HG03095 (cell line): ENCODE results near the gene ELF1.

Source experiments
- ATAC-seq: cut with Tn5 transposase; IDR thresholded peaks from one replicate; pipeline ENCODE4 v1.9.1; 2021; ENCODE audit warnings: moderate library complexity; ENCODE audit not compliant: unreplicated experiment

Gene ELF1

DNA sequence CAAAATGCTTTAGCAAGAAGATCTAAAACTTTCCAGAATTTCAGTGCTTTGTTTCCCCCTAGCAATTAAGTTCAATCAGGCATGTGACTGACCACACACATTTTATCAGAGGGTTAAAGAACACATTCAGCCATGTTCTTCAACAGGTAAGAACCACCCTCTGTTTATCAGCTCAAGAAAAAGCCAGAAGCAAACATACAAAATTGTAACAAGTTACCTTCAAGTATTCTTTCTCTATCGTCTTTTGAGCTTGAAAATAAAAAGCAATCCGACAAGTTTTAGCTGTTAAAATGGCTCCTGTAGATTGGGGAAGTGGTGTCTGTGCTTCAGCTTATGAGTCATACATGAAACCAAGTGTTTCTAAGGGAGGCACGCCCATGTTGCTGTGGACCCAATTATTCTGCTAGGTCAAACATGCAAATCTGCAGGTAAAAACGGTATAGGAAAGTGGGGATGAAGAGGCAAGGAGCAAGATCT lies at the start of gene ELF1:
TSS of gene ELF1 (minus strand) at position 306 of the 477 bp plus-strand sequence. CDS start 37,262 bp downstream, outside the sequence.
- ATAC-seq = peak; percentile 85

DNA sequence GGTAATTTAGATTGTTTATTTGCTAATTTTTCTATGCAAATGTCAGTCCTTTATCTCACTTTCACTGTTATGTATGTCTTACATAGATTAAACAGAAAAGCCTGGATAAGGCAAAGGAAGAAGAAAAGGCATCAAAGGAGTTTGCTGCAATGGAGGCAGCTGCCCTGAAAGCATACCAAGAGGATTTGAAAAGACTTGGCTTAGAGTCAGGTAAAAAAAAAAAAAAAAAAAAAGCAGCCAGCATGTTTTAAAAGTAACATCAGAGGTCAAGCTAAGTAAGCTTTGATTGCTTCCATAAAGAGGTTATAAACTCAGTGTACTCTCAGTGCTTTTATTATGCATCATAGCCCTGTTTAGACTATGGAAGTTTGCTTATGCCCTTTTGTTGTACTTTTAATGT lies 46.0 kb upstream of the ELF1 start:
- ATAC-seq = no peak

DNA sequence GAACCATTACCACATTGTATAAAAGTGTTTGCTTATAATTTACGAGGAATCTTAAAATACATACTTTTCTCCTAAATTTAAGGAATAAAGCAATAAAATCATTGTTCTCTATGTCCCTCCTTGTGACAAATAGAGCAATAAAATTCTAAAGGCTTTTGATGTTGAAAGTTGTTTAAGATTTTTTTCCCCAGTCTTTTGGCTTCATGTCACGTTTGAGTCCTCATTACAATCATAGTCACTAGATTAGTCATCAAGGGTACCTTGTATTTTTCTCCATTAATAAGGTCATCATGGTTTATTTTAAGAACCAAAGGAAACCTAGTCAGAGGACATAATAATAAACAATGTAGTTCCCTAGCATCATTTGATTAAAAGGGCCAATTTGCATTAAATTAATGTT lies 45.4 kb upstream of the ELF1 start:
- ATAC-seq = no peak

DNA sequence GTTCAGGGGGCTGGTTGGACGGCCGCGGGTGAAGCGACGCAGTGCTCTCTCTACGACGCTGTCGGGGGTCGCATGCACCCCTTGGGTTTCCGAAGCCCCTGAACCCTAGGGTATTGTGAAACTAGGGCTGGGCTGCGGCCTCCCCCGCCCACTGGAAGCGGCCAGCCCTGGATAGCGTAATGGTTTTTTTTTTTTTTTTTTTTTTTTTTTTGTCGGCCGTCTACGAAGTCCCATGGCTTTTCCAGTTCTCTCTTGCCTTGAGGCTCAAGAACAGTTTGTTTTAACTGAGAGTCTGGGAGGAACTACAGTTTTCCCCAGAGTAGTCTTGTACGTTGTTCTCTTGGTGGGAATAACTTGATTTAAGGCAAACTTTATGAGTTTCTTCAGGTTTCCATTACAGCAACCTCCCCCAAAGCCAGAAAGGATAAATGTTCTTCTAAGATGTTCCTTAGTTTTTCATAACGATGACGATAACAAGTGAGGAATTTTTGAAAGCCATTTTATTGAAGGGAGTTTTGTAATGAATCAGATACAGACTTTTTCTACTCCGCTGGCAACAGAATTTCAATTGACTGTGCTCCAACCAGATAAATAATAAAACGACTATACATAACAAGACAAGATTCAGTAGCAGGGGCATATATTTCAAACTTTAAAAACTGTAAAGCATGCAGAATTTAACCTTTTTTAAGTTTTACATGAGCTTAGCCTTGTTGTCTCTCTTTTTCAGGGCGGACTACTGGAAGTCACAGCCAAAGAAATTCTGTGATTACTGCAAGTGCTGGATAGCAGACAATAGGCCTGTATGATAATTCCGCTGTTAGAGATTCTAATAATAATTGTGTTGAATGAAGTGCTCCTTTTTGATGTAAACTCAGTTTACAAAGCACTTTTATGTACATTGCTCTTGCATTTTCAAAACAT lies 43.1 kb upstream of the ELF1 start:
- peak; percentile 28 for ATAC-seq

DNA sequence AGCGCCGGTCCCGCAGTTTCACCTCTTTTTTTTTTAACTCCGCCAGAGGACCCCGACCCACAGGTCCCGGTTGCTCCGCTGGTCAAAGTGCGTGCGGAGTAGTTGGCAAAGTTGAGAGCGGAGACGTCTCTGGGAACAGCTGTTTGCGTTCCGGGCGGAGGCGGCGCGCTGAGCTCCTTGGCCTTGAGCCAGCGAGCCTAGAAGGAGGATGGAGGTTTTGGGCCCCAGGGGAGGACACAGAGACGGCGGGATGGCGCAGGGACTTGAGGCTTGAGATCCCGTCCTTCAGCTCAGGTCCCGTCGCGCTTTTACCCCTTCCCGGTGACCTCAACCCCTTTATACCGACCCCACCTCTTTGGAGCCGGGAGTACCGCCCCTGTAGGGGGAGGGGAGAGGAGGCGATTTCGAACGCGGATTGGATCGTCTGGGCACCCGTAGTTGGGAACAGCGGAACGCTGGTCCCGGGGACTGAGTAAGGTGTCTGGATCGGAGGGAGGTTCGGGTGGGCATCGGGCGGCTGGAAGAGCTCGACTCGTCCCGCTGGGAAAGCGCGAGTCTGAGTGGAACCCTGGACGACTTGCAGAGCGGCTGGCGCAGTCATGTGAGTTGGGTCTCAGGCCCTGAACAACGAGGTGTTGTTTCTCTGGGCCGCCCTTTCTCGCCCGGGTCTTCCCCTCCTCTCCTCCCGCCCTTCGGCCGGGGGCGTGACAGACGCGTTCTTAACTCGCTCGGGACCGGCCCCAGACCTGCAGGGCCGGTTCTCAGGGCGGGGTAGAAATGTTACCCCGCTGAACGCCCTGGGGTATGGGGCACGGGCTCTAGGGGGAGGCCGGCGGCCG lies 42.2 kb upstream of the ELF1 start, which contains the start of gene WBP4:
TSS of gene WBP4 (plus strand) at position 435 of the 839 bp plus-strand sequence. CDS start at position 600, 165 bp downstream.
- peak; percentile 70 for ATAC-seq

DNA sequence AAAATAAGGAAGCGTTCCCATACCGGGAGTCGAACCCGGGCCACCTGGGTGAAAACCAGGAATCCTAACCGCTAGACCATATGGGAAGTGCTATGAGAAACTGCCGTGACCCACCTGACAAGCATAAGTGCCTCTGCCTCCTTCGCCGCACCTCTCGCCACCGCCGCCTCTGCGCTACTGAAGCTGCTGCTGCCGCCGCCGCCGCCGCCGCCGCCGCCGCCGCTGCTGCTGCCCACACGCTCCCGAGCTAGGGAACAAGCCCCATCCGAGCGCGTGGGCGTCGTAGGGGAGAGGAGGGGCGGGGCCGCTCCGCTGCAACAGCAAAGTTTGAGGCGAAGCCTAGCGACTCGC lies 41.6 kb upstream of the ELF1 start:
- ATAC-seq = peak; percentile 20

DNA sequence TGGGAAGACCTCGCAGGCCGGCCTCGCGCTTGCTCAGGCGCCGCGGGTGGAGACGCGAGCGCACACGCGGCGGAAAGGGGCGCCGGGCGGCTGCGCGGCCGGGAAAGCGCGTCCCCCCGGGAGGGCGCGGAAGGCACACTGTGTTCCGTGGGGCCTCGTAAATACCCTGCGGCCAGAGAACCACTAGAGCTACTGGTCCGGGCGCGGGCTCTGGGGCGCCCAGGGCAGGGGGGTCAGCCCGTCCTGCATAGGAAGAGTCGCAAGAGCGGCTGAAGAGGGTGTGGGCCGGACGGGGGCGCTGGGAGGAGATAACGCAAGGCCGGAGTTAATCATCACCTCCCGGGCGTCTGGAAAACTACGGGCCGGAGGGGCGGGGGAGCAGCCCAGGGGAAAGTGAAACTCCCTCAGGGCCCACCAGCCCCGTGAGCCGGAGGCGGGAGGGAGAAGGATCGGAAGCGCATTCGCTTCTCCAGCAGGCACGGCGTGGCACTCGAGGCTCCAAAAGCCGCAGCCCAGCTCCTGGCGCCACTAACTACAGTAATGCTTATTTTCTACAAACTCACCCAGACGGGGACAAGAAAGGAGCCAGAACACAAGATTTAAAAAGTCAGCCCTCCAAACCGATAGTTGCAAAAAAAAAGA lies 41.1 kb upstream of the ELF1 start:
- peak; percentile 43 for ATAC-seq

DNA sequence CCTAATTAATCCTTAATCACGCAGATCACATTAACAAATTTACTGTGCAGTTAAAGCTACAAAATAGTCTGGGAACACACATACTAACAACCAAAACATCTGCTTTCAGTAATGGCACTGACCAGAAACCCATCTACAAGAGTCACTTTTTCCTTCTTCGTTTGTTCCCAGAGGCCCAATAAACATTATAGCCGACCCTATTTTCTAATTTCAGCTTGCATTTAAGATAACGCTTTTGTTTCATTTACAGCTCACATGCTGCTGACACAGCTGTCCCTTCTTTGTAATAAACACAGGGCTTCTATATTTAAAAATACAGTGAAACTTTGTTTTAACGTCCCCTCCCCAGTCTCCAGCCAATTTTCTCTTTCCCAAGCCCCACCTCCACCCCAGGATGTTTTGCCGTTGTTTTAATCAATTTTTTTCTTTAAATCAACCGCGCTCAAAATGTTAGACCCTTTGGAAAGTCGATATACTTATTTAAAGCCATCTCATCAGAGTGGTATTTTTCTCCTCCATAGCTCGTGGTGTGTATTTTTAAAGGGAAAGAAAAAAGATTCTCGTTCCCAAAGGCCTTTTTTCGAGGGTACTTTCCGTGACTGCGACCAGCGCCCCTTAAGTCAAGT lies 40.5 kb upstream of the ELF1 start:
- ATAC-seq = no peak

DNA sequence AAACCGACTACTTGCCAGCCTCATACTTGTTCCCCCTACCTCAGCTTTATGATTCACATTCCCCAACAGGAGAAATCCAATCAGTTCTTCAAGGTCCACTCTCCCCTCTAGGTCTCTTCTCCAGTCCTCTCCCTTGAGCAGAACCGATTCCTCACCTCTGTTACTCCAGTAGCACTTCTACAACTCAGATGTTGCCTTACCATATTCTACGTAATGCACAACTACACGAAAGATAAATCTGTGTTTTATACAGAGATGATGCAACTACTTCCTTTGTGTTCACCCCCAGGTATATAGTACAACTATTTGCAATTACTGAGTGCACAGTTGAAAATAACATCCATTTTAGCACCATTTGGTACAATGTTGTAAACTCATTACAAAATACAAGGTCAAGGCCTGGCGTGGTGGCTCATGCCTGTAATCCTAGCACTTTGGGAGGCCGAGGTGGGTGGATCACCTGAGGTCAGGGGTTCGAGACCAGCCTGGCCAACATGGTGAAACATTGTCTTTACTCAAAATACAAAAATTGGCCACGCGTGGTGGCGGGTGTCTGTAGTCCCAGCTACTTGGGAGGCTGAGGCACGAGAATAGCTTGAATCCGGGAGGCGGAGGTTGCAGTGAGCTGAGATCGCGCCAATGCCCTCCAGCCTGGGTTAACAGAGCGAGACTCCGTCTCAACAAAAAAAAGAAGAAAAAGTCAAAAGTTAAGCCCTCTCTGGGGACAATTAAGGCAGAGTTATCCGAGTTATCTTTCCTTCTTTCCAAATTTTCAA lies 39.4 kb upstream of the ELF1 start:
- no peak for ATAC-seq

DNA sequence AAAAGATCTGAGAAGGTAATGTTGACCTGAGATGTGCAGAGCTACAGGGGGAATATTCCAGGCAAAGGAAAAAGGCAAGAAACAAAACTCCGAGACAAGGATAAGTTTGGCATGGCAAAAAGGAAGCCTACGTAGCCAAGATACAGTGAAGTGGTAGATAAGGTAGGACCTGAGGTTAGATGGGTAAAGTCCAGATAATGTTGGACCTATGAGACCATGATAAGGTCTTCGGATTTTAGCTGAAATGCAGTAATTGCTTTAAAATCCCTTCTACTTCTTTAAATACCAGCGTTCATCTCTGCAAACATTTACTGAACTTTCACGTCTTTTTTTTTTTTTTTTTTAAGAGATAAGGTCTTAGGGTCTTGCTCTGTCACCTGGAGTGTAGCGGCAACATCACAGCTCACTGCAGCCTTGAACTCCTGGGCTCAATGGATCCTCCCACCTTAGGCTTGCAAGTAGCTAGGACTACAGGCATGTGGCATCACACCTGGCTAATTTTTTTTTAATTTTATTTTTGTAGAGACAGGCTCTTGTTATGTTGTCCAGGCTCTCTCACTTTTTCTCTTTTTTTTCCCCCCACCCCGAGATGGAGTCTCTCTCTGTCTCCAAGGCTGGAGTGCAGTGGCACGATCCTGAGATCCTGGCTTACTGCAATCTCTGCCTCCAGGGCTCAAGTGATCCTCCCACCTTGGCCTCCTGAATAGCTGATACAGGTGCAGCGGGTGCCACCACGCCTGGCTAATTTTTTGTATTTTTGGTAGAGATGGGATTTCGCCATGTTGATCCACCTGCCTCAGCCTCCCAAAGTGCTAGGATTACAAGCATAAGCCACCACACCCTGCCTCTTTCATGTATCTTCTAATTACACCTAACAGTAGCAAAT lies 38.0 kb upstream of the ELF1 start:
- ATAC-seq = no peak

DNA sequence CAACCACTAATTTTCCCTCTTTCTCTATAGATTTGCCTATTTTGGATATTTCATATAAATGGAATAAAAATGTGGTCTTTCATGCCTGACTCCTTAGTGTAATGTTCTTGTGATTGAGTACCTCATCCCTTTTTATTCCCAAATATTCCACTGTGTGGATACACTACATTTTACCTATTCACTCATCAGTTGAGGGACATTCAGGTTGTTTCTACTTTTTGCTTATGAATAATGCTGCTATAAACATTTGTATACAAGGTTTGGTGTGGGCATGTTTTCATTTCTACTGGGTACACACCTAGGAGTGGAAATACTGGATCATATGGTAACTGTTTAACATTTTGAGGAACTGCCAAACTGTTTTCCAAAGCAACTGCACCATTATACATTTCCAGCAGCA lies 37.1 kb upstream of the ELF1 start:
- no peak for ATAC-seq

DNA sequence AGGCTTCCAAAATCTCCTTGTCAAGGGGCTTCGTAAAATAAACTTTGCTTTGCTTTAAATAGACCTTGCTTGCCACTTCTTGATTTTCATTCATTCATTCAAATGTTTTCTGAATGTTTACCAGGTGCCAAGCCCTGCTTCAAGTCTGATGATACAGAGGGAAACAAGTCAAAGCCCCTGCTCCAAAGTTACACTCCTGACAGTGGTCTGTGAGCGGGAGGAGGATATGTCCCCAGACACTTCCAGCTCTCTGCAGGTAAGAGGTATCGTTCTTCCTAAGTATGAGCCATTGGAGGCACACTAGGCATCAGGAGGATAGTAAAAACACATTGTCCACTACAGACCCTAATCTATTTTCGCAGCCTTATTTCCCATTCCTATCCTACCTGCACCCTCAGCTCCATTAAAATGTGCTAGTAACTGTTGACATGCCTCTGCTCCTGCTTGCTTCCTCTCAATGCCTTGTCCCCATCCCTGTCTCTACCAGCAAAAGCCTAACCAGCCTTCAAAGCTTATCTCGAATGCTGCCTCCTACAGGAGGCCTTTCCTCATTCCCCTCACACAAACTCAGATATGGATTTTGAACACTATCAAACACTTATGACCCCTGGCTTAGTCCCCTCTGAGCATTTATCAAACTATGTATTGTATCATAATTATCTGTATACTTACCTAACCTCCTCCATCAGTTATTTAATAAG lies 36.0 kb upstream of the ELF1 start:
- no peak for ATAC-seq

DNA sequence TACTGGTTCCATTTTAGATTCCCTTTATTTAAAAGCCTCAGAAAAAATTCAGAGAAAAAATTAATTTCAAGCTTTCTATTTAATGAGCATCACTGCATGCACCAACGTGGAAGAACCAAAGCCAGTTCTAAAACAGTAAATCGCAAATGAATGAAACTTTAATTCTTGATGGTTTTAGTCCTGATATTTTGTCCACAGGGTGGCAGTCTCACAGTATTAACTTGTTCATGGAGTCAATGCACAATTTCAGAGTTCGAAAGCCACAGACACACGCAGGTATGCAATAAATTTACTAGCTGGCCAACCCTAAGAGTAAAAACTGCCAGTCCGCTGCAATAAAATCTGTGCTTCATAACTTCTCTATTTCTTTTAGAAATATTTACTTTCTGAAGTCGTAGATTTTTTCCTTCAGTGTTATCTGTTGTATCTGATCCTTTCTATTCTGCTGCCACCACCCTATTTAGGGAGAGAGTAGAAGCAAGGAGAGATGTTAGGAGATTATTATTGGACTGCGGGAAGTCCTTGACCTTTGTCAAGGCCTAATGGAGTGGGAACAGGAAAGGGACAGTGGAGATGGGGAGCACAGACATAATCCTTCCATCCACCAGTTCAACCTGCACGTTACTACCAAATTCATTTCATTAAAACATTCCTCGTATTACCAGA lies 35.2 kb upstream of the ELF1 start:
- no peak for ATAC-seq

DNA sequence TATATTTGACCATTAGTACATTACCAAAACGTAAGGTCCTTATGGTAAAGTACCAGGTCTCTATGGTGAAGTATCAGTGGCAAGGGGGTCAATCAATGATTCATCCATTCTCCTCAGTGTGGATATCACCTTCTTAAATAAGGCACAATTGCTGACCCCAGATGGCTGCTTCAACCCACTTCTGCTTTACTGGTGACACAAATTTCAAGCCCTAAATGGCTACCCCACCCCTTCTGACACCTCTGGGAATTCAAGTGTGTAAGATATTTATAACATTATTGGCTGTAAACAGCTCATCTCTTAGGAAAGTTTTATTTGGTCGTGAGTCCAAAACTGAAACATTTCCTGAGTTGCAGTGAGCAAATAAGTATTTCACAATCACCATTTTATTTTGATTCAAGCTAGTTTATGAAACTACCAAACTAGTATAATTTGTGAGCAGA lies 34.3 kb upstream of the ELF1 start:
- peak; percentile 45 for ATAC-seq

DNA sequence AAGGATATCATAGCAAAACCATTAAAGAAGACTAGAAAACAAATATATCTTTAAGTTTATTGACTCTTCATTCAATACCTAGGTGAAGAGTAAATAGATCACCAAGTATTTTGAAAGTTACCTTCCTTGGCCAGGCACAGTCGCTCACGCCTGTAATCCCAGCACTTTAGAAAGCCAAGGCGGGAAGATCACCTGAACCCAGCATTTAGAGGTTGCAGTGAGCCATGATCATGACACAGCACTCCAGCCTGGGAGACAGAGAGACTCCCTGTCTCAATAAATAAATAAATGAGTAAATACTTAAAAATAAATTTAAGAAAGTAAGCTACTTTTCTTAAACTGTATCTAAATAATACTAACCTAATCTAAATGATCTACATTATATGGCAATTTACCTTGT lies 33.3 kb upstream of the ELF1 start:
- ATAC-seq = no peak

DNA sequence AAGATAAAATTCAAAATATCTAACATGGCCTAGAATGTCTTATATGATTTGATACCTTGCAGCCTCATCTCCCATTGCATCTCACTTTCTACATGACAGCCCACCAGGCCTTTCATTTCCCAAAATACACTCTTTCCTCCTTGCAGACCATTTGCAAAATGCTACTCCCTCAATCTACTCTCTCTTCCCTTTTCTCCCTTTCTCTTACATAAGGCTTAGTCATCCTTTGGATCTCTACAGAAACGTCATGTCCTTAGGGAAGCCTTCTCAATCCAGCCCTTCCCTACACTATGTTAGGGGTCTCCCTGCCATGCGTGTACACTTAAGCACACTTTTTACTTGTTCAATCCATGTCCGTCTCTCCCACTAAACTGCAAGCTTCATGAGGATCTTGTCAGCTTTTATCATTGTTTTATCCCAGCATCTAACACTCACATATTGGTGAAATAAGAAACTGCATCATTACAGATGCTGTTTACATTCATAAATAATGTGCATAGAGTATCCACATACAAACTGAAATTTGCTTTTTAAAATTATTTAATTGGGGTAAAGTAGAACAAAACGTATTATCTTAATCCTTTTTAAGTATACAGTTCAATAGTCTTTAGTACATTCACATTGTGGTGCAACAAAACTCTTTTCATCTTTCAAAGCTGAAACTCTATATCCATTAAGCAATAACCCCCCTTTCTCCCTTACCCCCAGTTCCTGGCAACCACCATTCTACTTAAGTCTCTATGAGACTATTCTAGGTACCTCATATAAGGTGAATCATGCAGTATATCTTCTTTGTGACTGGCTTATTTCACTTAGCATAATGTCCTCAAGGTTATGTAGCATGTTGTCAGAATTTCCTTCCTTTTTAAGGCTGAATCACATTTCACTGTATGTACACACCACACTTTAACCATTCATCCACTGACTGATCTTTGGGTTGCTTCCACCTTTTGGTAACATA lies 30.6 kb upstream of the ELF1 start:
- ATAC-seq = no peak

DNA sequence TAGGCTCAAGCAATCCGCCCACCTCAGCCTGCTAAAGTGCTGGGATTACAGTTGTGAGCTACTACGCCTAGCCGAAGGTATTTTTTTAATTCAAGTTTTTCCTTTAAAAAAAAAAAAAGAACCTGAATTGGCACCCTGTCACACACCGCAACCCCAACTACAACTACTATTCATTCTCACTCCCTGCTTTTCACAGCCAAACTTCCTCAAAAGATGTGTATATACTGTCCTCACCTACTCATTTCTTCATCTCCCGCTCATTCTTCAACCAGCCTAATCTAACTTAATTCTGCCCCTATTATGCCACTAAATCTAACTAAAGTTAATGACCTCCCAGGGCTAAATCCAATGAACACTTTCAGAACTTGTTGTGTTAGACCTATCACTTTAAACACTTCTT lies 29.5 kb upstream of the ELF1 start:
- no peak for ATAC-seq
